A673 (cell line): ENCODE results near the gene DCC. TPM values are rescaled to one million over a fixed set of nuclear protein-coding genes. Genes with fewer than 3 reads are reported as not detected.

Source experiments
- BruUV-seq: library from RNA; stranded (reverse); fragments of 400-500 nt; replicated peaks from 2 replicates; lab custom pipeline; 2021; lab: Mats Ljungman, UMichigan
- CTCF ChIA-PET: fragments of 300-600 bp; sonication (Branson Sonifier 250); formaldehyde crosslinking; loops from one replicate; lab custom pipeline; 2022; ENCODE audit warnings: antibody characterized with exemption; lab: Charles Lee
- POLR2A ChIA-PET: fragments of 300-600 bp; sonication (Branson Sonifier 250); formaldehyde crosslinking; loops from one replicate; lab custom pipeline; 2022; ENCODE audit warnings: antibody characterized with exemption; ENCODE audit not compliant: low non-redundant PET; lab: Charles Lee
- DNase-seq: peaks from one replicate; pipeline ENCODE4 v3.0.0-alpha.2; 2015; ENCODE audit warnings: low spot score
- H3K27ac ChIP-seq: fragments of 200-600 bp; sonication (generic); 2 replicates; pipeline ENCODE4 v1.5.1; 2016; ENCODE audit warnings: mixed run types, low read depth, mild to moderate bottlenecking, mixed read lengths, antibody characterized with exemption, low read length; ENCODE audit not compliant: poor library complexity, severe bottlenecking
- H3K27me3 ChIP-seq: fragments of 200-600 bp; sonication (generic); replicated peaks from 2 replicates; pipeline ENCODE4 v1.6.1; 2017; ENCODE audit warnings: mixed run types, low read depth, mild to moderate bottlenecking, mixed read lengths, antibody characterized with exemption, low read length; ENCODE audit not compliant: insufficient read depth, poor library complexity
- H3K36me3 ChIP-seq: fragments of 200-600 bp; sonication (generic); 2 replicates; pipeline ENCODE4 v1.6.1; 2016; ENCODE audit warnings: mixed run types, mild to moderate bottlenecking, mixed read lengths, antibody characterized with exemption, low read length; ENCODE audit not compliant: insufficient read depth, poor library complexity, severe bottlenecking
- H3K4me1 ChIP-seq: fragments of 200-600 bp; sonication (generic); 2 replicates; pipeline ENCODE4 v1.6.1; 2017; ENCODE audit warnings: mixed run types, mild to moderate bottlenecking, mixed read lengths, antibody characterized with exemption, low read length; ENCODE audit not compliant: insufficient read depth, poor library complexity, severe bottlenecking
- H3K4me3 ChIP-seq: fragments of 200-600 bp; sonication (generic); 2 replicates; pipeline ENCODE4 v1.5.1; 2016; ENCODE audit warnings: low read depth, mixed run types, mild to moderate bottlenecking, mixed read lengths, low read length; ENCODE audit not compliant: poor library complexity, severe bottlenecking
- H3K9me3 ChIP-seq: fragments of 200-600 bp; sonication (generic); 2 replicates; pipeline ENCODE4 v1.6.1; 2016; ENCODE audit warnings: mixed run types, low read depth, mild to moderate bottlenecking, mixed read lengths, antibody characterized with exemption, low read length; ENCODE audit not compliant: poor library complexity, severe bottlenecking
- CTCF ChIP-seq: fragments of 300-800, 200-600 bp; sonication (generic); conservative IDR thresholded peaks from 2 replicates; pipeline ENCODE4 v1.5.1; 2017; ENCODE audit warnings: low read depth, mild to moderate bottlenecking, antibody characterized with exemption, low read length, moderate library complexity, mixed read lengths
- EZH2 ChIP-seq: fragments of 200-600 bp; sonication (generic); IDR thresholded peaks from 2 replicates; pipeline ENCODE4 v1.6.1; 2017; ENCODE audit warnings: borderline replicate concordance, low read depth, mild to moderate bottlenecking, mixed read lengths, antibody characterized with exemption, low read length; ENCODE audit not compliant: poor library complexity, severe bottlenecking
- intact Hi-C: fragments of 100-400 bp; cut with micrococcal nuclease; formaldehyde crosslinking; loops from one replicate; pipeline ENCODE4 v1.10.0; 2022; ENCODE audit not compliant: unreplicated experiment
- total RNA-seq: library from RNA; stranded (reverse); gene quantifications from 2 replicates; pipeline ENCODE4 v1.2.3, GENCODE V29; 2021

DCC gene
- total RNA-seq, 1 experiment from 2014 or later, result 93.0 TPM

DNA sequence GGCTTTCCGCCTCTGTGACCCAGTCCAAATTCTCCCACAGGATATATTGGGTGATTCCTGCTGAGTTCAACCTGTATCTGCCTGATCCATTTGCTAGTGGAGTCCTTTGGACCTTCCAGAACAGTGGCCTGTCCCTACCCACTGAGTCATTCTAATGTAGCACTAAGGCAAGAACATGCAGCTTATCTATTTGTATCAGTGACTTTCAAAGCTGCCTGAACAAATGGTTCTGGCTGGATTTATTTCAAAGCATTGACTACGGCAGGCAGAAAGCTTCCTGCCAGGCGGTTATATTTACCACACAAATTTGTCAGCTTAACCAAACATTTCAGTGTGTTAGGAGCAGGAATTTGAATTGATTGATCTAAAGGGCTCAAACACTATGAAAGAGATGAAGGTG, 613.4 kb downstream of the DCC start:
- intact Hi-C loops, result no loop called here
- H3K4me3 ChIP-seq, result no peak overlapping the region
- no peaks in the 10 kb centered on the region for H3K27me3 ChIP-seq
- ChIA-PET CTCF (no interaction called here), POLR2A (no interaction called here)
- TF ChIP-seq CTCF (no peak), EZH2 (no peak)
- peaks cover 4% of the 10 kb centered on the region for H3K4me1 ChIP-seq
- no peaks in the 10 kb centered on the region for H3K9me3 ChIP-seq
- no TSS peak for BruUV-seq
- DNase-seq, result no peak
- no peaks in the 10 kb centered on the region for H3K36me3 ChIP-seq
- no peak overlapping the region for H3K27ac ChIP-seq

- Histone ChIP-seq H3K36me3 (no peaks in the 10 kb centered on the region), H3K27me3 (no peaks in the 10 kb centered on the region), H3K4me1 (peaks cover 10% of the 10 kb centered on the region), H3K4me3 (no peak overlapping the region), H3K9me3 (no peaks in the 10 kb centered on the region), H3K27ac (no peak overlapping the region)
- CTCF ChIA-PET, result no interaction called here
- POLR2A ChIA-PET, result no interaction called here
- BruUV-seq, result no TSS peak
- intact Hi-C loops, result no loop called here
- TF ChIP-seq EZH2 (no peak), CTCF (no peak)
- DNase-seq, result no peak
Observed at GRCh38 chr18:52963481-52963880, 623.5 kb downstream of the DCC start.

- ChIA-PET POLR2A (no interaction called here), CTCF (no interaction called here)
- peaks cover 27% of the 10 kb centered on the region for H3K4me1 ChIP-seq
- intact Hi-C loops, result no loop called here
- H3K27ac ChIP-seq, result no peak overlapping the region
- DNase-seq, result no peak
- H3K4me3 ChIP-seq, result no peak overlapping the region
- TF ChIP-seq CTCF, result no peak
- no TSS peak for BruUV-seq
- no peaks in the 10 kb centered on the region for H3K9me3 ChIP-seq
- no peaks in the 10 kb centered on the region for H3K27me3 ChIP-seq
- no peaks in the 10 kb centered on the region for H3K36me3 ChIP-seq
Observed at GRCh38 chr18:52970686-52971085, 630.7 kb downstream of the DCC start.
